ENCODE data around the gene EARS2. TPM values are rescaled to one million over a fixed set of nuclear protein-coding genes. Genes with fewer than 3 reads are reported as not detected.
"Not testable (repeated sequence)": the region's sequence is repeated elsewhere in the genome, so short reads cannot be mapped to it uniquely, and the experiment has no call there.

The EARS2 gene
- total RNA-seq, 1 experiment from 2014 or later: 31.4 TPM

- peak; percentile 23 for DNase-seq (ENCODE audit: low read depth)
These were observed 51.2 kb downstream of the EARS2 start for GRCh38 chr16:23505671-23506605.

DNA sequence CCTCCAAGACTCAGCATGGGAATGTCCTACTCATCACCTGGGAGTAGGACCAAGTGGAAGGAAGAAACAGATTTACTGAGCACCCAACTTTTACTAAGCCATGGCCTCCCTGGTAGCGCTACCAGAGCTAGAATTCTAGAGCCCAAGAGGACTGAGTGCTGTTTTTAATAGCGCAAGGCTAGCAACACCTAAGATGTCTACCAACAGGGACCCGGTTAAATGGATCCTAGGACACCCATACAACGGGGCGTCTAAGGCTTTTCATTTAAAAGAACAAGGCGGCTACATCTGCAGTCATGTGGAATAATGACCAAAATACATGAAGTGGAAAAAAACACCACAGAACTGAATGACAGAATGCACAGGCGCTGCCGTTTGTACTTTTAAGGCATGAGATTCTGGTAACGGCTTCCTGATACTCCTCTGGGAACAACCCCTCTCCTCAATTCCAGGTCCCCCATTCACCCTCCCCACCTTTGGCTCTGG is 51.9 kb downstream of the EARS2 start:
- no peak for DNase-seq (ENCODE audit: low read depth)

GRCh38 chr16:23504453-23505179 is 52.5 kb downstream of the EARS2 start:
- peak; percentile 99 for DNase-seq (ENCODE audit: low read depth)

- DNase-seq (ENCODE audit: low read depth): peak; percentile 76
These were observed 53.1 kb downstream of the EARS2 start for GRCh38 chr16:23504076-23504452.

GRCh38 chr16:23502466-23502865 is 54.7 kb downstream of the EARS2 start:
- DNase-seq (ENCODE audit: low read depth): no peak

DNA sequence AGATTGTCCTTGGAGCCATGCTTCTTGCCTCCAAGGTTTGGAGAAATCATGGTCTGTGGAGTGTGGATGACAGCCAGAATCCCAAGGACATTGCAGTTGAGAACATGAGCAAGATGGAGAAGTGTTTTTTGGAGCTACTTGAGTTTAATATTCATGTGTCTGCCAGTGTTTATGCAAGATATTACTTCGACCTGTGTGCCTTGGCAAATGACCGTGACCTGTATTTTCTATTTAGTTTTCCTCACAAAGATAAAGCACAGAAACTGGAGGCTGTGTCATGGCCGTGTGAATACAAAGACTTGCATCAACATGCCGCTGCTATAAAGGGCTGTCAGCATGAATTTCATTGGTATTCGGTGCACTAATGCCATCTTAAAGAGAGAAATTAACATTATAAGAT is 55.9 kb downstream of the EARS2 start:
- DNase-seq (ENCODE audit: low read depth): no peak

- no peak for DNase-seq (ENCODE audit: low read depth)
These were observed 56.3 kb downstream of the EARS2 start for GRCh38 chr16:23500862-23501225.

- no peak for DNase-seq (ENCODE audit: low read depth)
These were observed 56.8 kb downstream of the EARS2 start for GRCh38 chr16:23500212-23500861.

GRCh38 chr16:23499801-23500200 is 57.3 kb downstream of the EARS2 start:
- no peak for DNase-seq (ENCODE audit: low read depth)

DNA sequence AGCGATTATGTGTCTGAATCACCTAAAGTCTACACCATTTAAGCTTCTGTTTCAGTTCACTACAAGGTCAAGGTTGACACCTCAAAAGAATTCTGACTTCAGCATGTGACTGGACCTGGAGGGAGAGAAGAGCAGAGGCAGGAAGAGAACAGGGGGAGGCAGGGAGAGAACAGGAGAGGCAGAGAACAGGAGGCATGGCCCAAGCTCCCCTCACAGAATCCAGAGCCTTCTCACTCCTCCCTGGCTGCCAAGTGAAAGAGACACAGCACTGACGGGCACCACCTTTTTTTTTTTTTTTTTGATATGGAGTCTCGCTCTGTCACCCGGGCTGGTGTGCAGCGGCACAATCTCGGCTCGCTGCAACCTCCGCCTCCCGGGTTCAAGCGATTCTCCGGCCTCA is 58.3 kb downstream of the EARS2 start:
- no peak for DNase-seq (ENCODE audit: low read depth)

GRCh38 chr16:23497543-23497868 is 59.6 kb downstream of the EARS2 start:
- no peak for DNase-seq (ENCODE audit: low read depth)

GRCh38 chr16:23496821-23497542 is 60.2 kb downstream of the EARS2 start:
- DNase-seq (ENCODE audit: low read depth): peak; percentile 27

DNA sequence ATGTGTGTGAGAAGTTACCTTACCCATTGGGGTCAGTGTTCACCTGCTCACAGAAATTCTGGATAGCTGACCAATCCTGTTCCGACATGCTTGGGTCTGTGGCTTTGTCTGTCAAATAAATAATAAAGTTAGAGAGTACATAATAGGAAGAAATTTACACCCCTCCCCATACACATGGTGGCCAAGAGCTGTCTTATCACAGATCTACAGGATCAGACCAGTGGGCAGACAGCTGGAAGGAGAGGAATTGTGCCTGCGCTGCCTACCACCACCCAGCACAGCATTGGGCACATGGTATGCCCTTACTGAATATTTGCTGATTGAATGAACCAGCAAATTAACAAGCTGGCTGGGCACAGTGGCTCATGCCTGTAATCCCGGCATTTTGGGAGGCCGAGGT is 61.5 kb downstream of the EARS2 start:
- DNase-seq (ENCODE audit: low read depth): no peak

DNA sequence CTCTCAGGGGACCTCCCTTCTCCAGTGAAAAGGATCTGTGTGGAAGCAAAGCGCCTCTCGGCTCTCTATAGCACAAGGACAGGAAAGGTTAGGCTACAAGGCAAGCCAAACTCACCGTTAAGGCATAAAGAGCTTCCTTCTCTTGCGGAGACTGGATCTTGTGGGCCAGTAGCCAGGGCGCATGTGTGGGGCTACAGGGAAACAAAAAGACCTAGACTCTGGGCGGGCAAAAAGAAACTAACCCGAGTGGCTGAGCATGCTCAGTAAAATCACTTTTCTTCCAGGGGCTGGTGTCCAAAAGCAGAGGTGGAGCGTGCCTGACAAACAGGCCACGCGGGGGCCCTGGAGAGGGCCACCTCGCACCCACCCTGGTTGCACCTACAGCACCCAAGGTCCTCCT is 63.0 kb downstream of the EARS2 start:
- no peak for DNase-seq (ENCODE audit: low read depth)

DNA sequence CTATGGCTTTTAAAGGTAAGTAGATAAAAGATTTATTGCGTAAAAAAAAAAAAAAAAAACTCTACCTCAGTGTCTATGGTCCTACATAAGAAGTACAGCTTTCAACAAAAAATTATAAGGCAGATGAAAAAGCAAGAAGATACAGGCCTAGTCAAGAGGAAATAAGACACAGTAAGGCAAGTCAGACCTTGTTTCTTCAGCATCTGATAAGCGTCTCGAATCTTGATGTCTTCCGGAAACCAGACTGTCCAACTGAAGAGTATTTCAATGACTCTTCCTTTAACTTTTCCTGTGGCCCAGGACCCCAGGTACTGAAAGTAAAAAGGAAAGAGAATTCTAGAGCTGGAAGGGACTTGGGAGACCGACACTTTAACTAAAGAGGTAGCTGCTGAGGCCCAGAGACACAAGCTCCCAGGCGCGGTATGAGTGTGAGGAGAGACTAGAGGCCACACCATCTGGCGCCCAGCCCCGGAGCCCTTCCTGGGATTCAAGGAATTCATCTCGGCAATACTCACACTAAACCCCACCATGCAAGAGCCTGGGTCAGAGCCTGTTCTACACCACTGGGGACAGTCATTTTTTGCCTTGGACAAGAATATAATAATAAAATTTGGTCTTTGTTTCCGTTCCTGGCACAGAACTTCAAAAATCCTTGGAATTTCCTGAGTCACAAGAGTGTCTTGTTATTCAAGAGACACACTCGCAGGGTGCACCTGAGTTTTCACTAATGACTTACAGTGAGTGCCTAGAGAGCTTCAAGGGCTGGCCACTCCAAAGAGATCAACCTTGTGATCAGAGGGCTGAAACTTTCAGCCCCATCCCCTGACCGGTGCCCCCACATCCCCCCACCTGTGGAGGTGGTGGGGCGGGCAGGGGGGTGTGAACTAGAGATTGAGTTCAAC is 65.4 kb downstream of the EARS2 start:
- peak; percentile 8 for DNase-seq (ENCODE audit: low read depth)

DNA sequence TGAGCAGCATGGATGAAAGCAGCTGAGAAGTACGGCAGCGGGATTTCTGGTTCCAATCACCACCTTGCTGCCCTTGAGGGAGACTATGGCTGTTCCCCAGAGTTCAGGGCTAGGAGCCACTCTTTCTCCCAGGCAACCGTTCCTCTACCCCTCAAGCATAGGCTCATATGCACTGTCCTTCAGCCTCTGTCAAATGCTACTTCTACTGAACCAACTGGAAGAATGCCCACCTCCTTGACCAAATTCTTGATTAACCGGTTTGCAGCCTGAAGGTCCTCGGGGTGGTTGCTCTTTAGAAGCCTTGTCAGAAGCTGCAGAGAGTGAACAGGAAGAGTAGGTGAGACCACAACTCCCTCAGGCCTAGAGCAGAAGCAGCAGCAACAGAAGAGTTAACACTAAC is 70.7 kb downstream of the EARS2 start:
- DNase-seq (ENCODE audit: low read depth): no peak

DNA sequence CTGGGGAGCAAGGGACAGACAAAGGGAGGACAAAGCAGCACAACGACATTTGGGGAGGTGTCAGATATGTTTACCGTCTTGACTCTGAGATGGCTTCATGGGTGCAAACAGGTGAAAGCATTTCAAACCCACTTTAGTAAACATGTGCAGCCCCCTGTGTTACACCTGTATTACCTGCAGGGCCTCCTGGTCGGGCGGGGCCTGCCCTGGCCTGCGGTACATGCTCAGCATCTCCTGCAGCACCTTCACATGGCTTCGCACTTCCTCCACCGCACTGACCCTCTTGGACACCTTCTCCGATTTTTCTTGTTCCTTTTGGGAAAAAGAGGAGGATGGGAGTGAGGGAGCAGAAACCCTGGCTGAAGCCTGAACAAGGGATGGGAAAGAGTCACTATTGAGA is 71.3 kb downstream of the EARS2 start:
- no peak for DNase-seq (ENCODE audit: low read depth)

GRCh38 chr16:23485257-23485614 is 71.9 kb downstream of the EARS2 start:
- DNase-seq (ENCODE audit: low read depth): no peak

GRCh38 chr16:23484510-23485256 is 72.5 kb downstream of the EARS2 start:
- DNase-seq (ENCODE audit: low read depth): no peak

DNA sequence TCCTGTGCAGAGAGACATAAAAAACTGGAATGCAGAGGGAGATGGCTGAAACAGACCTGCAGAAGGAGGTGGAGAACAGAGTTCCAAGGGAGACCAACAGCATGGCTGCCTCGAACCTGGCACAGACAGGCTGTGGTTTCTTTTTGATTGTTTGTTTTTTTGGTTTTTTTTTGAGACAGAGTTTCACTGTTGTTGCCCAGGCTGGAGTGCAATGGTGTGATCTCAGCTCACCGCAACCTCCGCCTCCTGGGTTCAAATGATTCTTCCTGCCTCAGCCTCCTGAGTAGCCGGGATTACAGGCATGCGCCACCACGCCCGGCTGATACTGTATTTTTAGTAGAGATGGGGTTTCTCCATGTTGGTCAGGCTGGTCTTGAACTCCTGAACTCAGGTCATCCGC is 73.7 kb downstream of the EARS2 start:
- not testable (repeated sequence) for DNase-seq (ENCODE audit: low read depth)
